Transverse colon (tissue), 4 donors: ENCODE data around the gene ELANE.

Source experiments
- POLR2A ChIP-seq: fragments of 450-650 bp; IDR thresholded peaks from one replicate; pipeline ENCODE4 v1.6.1; 2016; ENCODE audit warnings: antibody characterized with exemption, mild to moderate bottlenecking, moderate library complexity
- POLR2AphosphoS5 ChIP-seq, 3 donors: sonication (generic); formaldehyde crosslinking; IDR thresholded peaks; one replicate each; pipeline ENCODE4 v1.6.1; 2016; ENCODE audit warnings: antibody characterized with exemption in 3 of 3
- TF ChIP-seq, protein P1 (sequence below), 5 experiments: fragments of 200-600 bp in 3 of 5; fragments of 450-650 bp in 2 of 5; sonication (generic) in 3 of 5; IDR thresholded peaks; 1 replicate in 2 of 5; 2 replicates in 3 of 5; pipeline ENCODE4 v1.5.1; 2016 to 2017; ENCODE audit warnings: antibody characterized with exemption in 5 of 5, inconsistent platforms in 3 of 5, mild to moderate bottlenecking in 2 of 5, moderate library complexity in 1 of 5

DNA sequence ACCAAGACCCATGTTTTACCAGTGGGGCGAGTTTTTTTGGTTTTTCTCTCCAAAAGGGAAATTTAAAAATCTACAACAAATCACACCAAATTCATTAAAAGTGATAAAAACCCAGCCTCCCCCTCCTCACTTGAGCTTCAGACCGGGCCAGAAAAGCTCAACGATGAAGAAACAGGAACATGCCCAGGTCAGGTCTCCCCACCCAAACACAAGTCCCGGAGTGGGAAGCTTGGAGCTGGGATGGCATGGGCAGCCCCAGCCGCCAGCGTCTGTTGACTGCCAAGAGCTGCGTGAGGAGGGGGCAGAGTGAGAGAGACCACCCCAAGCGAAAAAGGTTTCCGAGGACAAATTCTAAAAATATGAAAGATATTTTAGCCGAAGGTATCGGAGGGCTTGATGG is 44.9 kb downstream of the ELANE start:
- no peak for TF ChIP-seq POLR2A
- no peak for TF ChIP-seq POLR2AphosphoS5 (IDR thresholded peaks at IDR 0.05)
- TF ChIP-seq, protein P1, sequence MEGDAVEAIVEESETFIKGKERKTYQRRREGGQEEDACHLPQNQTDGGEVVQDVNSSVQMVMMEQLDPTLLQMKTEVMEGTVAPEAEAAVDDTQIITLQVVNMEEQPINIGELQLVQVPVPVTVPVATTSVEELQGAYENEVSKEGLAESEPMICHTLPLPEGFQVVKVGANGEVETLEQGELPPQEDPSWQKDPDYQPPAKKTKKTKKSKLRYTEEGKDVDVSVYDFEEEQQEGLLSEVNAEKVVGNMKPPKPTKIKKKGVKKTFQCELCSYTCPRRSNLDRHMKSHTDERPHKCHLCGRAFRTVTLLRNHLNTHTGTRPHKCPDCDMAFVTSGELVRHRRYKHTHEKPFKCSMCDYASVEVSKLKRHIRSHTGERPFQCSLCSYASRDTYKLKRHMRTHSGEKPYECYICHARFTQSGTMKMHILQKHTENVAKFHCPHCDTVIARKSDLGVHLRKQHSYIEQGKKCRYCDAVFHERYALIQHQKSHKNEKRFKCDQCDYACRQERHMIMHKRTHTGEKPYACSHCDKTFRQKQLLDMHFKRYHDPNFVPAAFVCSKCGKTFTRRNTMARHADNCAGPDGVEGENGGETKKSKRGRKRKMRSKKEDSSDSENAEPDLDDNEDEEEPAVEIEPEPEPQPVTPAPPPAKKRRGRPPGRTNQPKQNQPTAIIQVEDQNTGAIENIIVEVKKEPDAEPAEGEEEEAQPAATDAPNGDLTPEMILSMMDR (IDR thresholded peaks at IDR 0.05): no peak
